Activated gamma-delta T cell treated with Interleukin-2 at 50 U/mL for 16 hours (primary cell): ENCODE data around the gene C1orf94.

Source experiments
- DNase-seq: peaks from one replicate; pipeline ENCODE4 v3.0.0-alpha.2; 2020

Gene C1orf94

GRCh38 chr1:34176830-34177603 is at the start of gene C1orf94:
Gene C1orf94 (plus strand): TSS chr1:34176907. CDS start chr1:34177790, 883 bp downstream.
- no peak for DNase-seq

- no peak for DNase-seq
Measured at GRCh38 chr1:34127006-34128000, 49.4 kb upstream of the C1orf94 start.

- DNase-seq, result no peak
Measured at GRCh38 chr1:34128186-34128889, 48.4 kb upstream of the C1orf94 start.

DNA sequence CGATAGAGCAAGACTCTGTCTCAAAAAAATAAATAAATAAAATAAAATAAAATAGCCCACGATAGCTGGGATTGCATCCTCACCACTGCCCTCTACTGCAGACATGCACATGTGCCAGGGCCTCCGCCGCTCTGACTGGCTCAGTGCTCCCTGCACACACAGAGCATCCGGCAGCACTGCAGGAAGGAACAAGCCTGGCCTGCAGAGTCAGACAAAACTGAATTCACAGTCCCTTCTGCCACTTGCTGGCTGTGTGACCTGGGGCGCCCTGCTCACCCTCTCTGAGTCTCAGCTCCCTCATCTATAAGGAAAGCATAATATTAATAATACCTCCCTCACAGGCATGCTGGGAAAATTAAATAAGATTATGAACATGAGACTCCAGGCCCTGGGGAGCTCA is 47.1 kb upstream of the C1orf94 start:
- DNase-seq, result no peak

DNA sequence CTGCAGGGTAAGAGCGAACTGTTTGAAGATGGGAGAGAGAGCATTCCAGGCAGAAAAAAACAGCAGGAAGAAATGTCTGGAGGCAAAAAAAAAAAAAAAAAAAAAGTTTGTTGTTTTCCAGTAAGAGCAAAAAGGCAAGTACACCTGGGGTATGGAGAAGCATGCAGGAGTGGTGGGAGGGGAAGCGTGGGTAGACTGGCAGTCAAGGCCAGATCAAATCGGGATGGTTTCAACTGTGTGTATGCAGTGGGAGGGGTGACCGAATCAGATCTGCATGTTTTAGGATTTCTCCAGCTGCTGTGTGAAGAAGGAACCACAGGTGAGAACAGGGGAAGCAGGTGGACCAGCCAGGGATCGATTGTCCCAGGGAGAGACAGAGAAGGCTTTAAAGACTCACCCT is 46.4 kb upstream of the C1orf94 start:
- no peak for DNase-seq

DNA sequence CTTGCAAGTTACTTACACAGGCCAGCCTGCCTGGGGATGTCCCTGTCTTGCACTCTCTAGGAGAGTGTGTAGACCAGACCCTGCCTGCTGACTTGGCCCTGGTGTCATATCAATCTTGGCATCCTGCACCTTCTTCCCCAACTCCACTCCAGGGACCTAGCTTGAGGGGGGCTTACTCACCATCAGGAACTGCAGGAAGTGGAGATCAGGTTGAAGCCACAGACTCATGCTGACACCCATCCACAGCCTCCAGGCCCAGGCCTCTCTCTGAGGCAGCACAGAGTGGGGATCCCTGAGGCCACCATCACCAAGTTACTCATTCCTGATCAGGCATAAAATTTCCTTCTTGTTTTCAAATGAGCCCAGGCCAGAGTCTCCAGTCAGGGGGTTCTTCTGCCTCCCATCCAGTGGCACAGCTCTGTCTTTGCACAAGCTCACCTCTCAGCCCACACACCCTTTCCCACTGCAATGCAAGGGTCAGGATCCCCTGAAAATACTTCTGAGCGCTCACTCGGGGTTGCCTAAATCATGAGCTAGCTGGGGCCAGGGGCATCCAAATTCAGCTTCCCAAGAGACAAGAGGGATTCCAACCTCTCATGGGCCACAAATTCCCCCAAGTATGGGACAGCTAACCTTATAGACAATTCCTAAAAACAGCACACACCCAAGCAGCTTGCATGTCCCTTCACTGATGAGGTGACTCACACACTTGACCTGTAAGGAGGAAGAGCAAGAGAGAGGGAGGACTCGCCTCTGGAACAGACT is 45.1 kb upstream of the C1orf94 start:
- no peak for DNase-seq

- DNase-seq, result no peak
Measured at GRCh38 chr1:34132161-34132420, 44.6 kb upstream of the C1orf94 start.

DNA sequence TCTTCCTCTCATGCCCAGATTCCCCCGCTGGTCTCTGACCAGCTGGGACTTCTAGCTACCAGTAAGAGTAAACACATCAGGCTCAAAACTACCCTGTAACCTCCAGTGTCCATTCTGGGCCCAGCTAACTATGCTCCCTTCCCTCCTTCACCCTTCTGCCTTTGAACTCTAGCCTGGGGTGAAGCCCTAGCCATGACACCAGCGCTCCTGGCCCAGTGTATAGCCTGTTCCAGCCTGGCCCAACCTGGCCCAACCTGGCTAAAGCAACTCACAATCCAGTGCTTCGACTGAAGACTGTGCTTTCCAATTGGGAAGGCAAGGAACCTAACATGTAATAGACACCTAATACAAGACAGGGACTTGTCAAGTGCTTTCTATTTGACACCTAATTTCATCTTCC is 39.3 kb upstream of the C1orf94 start:
- DNase-seq, result no peak

DNA sequence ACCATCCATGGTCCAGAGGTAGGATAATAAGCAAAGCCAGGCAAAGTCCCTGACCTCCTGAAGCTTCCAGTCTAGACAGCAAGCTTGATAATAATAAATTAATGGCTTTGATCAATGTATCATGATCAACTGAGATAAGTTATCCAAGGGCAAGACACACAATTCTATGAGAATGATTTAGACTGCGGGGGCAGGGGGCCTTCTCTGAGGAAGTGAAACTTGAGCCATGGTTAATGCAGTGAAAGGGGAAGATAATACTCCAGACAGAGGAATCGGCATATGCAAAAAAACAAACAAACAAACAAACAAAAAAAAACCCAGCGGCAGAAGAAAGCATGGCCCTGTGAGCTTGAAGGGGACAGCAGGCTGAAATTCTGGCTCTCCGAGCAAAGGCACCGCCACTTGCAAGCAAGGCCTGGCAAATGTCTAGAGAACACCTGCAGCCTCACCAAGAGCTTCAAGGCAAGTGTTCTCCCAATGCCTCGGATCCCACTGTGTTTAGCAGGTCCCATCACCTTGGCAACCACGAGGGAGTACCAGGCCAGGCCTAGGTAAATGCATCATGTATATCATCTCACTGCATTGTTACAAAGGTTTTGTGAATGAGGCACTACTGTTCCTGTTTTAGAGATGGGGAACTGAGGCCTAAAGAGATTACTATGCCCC is 36.6 kb upstream of the C1orf94 start:
- DNase-seq, result no peak

GRCh38 chr1:34143975-34144374 is 32.7 kb upstream of the C1orf94 start:
- DNase-seq, result no peak

- DNase-seq, result no peak
Measured at GRCh38 chr1:34144766-34145165, 31.9 kb upstream of the C1orf94 start.

DNA sequence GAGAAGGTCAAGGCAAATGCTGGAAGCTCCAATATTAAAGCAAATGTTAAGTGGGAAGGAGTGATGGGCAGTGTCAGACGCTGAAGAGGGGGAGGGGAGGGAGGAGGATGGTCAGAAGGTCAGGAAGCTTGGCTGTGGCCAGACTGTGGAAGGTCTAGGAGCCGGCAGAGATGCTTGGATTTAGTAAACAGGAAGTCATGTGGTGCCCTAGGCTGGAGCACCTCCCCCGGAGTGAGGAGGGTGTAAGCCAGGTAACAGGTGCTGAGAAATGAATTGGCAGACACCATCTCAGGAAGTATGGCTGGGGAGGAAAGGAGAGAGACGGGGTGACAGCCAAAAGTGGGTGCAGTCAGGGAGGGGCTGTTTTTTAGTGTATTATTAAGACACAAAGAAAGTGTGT is 29.4 kb upstream of the C1orf94 start:
- no peak for DNase-seq

DNA sequence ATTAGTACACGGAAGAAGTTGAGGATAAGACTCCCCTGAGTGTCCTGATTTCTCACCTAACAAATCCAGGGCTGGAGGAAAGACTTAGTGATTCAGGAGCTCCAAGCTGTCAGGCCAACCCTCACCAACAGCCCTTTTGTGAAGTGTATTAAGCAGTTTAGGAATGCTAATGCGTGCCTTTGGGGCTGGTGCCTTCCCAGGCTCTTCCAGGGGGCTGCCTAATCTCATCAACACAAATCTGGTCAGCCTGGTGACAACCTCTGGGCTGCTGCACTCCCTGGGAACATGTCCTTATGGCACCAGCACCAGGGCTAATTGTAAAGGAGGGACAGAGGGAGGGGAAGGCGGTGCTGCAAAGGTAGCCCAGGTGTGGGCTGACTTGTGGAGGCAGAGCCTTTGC is 27.2 kb upstream of the C1orf94 start:
- no peak for DNase-seq

- no peak for DNase-seq
Measured at GRCh38 chr1:34153246-34153645, 23.5 kb upstream of the C1orf94 start.

GRCh38 chr1:34155860-34156259 is 20.8 kb upstream of the C1orf94 start:
- DNase-seq, result no peak

- DNase-seq, result no peak
Measured at GRCh38 chr1:34156739-34157138, 20.0 kb upstream of the C1orf94 start.

DNA sequence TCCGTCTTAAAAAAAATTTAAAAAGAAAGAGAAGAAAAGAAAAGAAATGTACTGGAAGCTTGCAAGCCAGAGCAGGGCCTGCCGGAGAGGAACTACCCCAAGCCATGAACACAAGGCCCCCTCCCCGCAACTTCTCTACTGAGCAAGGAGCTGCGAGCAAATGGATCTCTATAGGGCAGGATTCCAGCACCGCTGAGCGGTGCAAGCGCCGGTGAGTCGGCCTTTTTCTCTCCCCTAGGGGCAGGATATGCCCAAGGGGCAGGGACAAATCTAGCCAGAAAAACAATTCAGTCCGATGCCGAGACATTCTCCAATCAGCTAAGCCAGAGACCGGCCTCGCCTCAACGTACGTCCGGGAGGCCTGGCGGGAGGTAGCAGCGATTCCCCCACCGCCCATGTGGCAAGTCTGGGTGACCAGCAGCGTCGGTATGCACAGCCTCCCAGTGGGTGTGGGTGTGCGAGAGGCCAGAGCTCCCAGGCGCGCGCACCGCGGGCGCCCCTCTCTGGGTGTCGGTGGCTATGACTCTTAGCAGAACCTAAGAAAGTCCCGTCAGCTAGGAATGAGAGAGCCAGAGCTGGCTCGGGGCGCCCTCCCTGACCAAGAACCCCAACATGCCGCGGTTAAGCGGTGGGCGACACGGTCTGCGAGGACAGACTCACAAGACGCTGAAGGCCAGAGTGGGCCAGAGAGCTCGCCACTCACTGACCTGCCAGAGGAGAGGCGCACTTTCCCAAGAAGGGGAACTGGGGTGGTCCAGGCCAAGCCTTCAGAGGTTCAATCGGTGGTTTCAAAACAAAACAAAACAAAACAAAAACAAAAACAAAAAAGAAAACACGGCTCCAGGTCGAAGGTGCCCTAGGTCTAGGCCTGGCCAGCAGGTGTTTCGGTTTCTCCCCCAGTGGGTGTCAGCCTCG is 13.6 kb upstream of the C1orf94 start:
- DNase-seq, result no peak

DNA sequence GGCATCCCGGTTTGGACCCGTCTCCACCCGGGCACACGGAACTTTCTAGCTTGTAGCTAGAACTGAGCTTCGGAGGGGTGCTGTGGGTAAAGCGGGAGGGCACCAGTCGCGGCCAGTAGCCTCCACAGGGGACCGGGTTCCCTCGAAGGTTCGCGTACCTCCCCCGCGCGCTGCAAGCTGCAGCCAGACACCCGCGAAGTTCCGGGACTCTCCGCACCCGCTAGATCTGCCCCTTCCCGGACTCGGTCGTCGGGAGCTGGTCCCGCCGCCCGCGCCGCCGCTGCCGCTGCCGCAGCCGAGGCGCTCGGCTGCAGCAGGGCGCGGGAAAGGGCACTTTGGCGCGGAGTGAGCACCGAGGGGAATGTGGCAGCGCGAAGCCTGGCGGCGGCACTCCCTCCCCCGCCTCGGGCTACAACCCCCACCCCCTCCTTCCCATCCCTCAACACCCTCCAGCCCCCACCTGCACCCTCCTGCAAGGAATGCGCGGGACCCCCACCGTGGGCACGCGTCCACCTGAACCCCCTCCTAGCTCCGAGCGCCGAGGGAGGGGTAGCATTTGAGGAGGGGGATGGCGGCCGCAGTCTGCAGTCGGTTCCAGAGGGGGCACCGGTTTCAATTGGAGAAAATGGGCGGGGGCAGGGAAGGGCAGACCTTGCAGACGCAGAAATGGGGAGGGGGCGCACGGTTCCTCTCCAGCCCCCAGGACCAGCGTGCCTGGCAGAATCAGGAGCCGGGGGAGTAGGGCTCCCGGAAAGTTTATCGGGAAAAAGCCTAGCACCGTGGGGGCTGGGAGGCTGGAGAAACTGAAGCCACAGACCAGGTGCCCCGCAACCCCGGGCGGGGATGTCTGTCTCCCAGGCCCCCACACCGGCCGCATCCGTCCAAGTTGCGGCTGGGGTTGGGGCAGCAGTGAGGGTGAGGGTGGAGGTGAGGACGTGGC is 12.6 kb upstream of the C1orf94 start:
- no peak for DNase-seq

- DNase-seq, result no peak
Measured at GRCh38 chr1:34164771-34165391, 11.8 kb upstream of the C1orf94 start, which contains the start of gene CSMD2. Gene CSMD2 (minus strand): TSS chr1:34165230. CDS start chr1:34165097, 133 bp downstream.
